Hepatocyte (in vitro differentiated cells): Measurements from ENCODE around the gene THEM5. TPM values are rescaled to one million over a fixed set of nuclear protein-coding genes. Genes with fewer than 3 reads are reported as not detected.
A peak's percentile ranks its signal among the peaks of the same experiment; 100 is the strongest.

Experiments
- DNase-seq: peaks from one replicate; pipeline ENCODE4 v3.0.0-alpha.2; 2016; ENCODE audit warnings: low spot score
- H2AFZ ChIP-seq: fragments of 200-600 bp; sonication (generic); 2 replicates; pipeline ENCODE4 v1.6.0; 2016; ENCODE audit warnings: antibody characterized with exemption, mild to moderate bottlenecking
- H3K27ac ChIP-seq: fragments of 200-600 bp; sonication (generic); 2 replicates; pipeline ENCODE4 v1.5.1; 2016; ENCODE audit warnings: mild to moderate bottlenecking
- H3K27me3 ChIP-seq: fragments of 200-600 bp; sonication (generic); 2 replicates; pipeline ENCODE4 v1.6.1; 2016
- H3K36me3 ChIP-seq: fragments of 200-600 bp; sonication (generic); replicated peaks from 2 replicates; pipeline ENCODE4 v1.5.1; 2016; ENCODE audit warnings: low read depth; ENCODE audit not compliant: insufficient read depth
- H3K4me1 ChIP-seq: fragments of 200-600 bp; sonication (generic); 2 replicates; pipeline ENCODE4 v1.5.1; 2016; ENCODE audit warnings: mild to moderate bottlenecking, moderate library complexity; ENCODE audit not compliant: insufficient read depth
- H3K4me2 ChIP-seq: fragments of 200-600 bp; sonication (generic); 2 replicates; pipeline ENCODE4 v1.6.0; 2016
- H3K4me3 ChIP-seq: fragments of 200-600 bp; sonication (generic); 2 replicates; pipeline ENCODE4 v1.5.1; 2016; ENCODE audit warnings: mild to moderate bottlenecking
- H3K79me2 ChIP-seq: fragments of 200-600 bp; sonication (generic); 2 replicates; pipeline ENCODE4 v1.6.0; 2017; ENCODE audit warnings: mild to moderate bottlenecking
- H3K9me2 ChIP-seq: fragments of 200-600 bp; sonication (generic); replicated peaks from 2 replicates; pipeline ENCODE4 v1.6.0; 2017; ENCODE audit warnings: mild to moderate bottlenecking; ENCODE audit not compliant: insufficient read depth
- H3K9me3 ChIP-seq: fragments of 200-600 bp; sonication (generic); 2 replicates; pipeline ENCODE4 v1.5.1; 2016; ENCODE audit warnings: low read depth, mild to moderate bottlenecking
- H4K20me1 ChIP-seq: fragments of 200-600 bp; sonication (generic); 2 replicates; pipeline ENCODE4 v1.6.0; 2016; ENCODE audit warnings: mild to moderate bottlenecking; ENCODE audit not compliant: insufficient read depth, poor library complexity, severe bottlenecking
- EZH2 ChIP-seq: fragments of 200-600 bp; sonication (generic); IDR thresholded peaks from 2 replicates; pipeline ENCODE4 v1.6.1; 2016; ENCODE audit warnings: antibody characterized with exemption, mild to moderate bottlenecking, borderline replicate concordance
- EZH2phosphoT487 ChIP-seq: fragments of 200-600 bp; sonication (generic); IDR thresholded peaks from one replicate; pipeline ENCODE4 v1.6.1; 2018; ENCODE audit warnings: antibody characterized with exemption, mild to moderate bottlenecking, low read depth, moderate library complexity; ENCODE audit not compliant: unreplicated experiment, severe bottlenecking
- WGBS: methylation state at CpG from one replicate; pipeline ENCODE4 v1.1.6; 2016; ENCODE audit warnings: low lambda C conversion rate; ENCODE audit errors: missing lambda C conversion rate; 5-methylcytosine and 5-hydroxymethylcytosine counted together
- polyA plus RNA-seq: library from polyadenylated mRNA; unstranded; fragments of >200 nt; fragmentation: Nextera tagmentation; extraction: Ambion mirVana; gene quantifications from 2 replicates; pipeline ENCODE4 v1.2.1, GENCODE V29; 2016
- total RNA-seq: library from RNA; depleted of rRNA; stranded (reverse); fragments of >200 nt; gene quantifications from 2 replicates; pipeline ENCODE4 v1.2.3, GENCODE V29; 2014
- TF ChIP-seq, protein P1 (sequence below): fragments of 200-600 bp; sonication (generic); IDR thresholded peaks from 2 replicates; pipeline ENCODE4 v1.5.1; 2016; ENCODE audit warnings: antibody characterized with exemption, mild to moderate bottlenecking; ENCODE audit not compliant: poor library complexity

THEM5 gene
- total and polyA plus RNA-seq, 2 experiments from 2014 or later = 0.21 TPM; not detected in 1

DNA sequence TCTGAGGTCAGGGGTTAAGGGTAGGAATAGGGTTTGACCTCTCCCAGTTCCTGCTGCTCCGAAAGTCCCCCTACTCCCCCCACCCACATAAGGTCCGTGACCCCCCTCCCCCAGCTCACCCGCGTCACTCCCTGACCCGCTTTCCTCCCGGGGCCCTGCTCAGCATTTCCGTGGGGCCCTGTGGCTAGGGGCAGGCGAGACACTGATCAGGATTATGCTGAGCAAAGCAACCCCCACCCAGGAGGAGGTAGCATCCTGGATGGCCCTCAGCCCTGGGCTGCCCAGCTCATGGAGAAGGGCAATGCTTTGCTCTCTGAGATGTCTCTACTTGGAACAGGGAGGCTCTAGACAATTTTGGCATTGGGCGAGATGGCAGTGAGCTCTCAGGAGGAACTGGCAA is 25.7 kb downstream of the THEM5 start:
- no peak for TF ChIP-seq EZH2
- no peak for TF ChIP-seq EZH2phosphoT487
- TF ChIP-seq, protein P1, sequence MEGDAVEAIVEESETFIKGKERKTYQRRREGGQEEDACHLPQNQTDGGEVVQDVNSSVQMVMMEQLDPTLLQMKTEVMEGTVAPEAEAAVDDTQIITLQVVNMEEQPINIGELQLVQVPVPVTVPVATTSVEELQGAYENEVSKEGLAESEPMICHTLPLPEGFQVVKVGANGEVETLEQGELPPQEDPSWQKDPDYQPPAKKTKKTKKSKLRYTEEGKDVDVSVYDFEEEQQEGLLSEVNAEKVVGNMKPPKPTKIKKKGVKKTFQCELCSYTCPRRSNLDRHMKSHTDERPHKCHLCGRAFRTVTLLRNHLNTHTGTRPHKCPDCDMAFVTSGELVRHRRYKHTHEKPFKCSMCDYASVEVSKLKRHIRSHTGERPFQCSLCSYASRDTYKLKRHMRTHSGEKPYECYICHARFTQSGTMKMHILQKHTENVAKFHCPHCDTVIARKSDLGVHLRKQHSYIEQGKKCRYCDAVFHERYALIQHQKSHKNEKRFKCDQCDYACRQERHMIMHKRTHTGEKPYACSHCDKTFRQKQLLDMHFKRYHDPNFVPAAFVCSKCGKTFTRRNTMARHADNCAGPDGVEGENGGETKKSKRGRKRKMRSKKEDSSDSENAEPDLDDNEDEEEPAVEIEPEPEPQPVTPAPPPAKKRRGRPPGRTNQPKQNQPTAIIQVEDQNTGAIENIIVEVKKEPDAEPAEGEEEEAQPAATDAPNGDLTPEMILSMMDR = no peak
- WGBS = 73% methylated on average over 8 of the region's 9 CpGs
- H3K27me3 ChIP-seq = no peaks in the 10 kb centered on the region
- H3K9me2 ChIP-seq = no peaks in the 10 kb centered on the region
- H2AFZ ChIP-seq = no peak overlapping the region
- H3K4me2 ChIP-seq = no peak overlapping the region
- no peaks in the 10 kb centered on the region for H4K20me1 ChIP-seq
- no peak overlapping the region for H3K27ac ChIP-seq
- H3K79me2 ChIP-seq = no peaks in the 10 kb centered on the region
- H3K36me3 ChIP-seq = no peaks in the 10 kb centered on the region
- H3K9me3 ChIP-seq = no peaks in the 10 kb centered on the region
- DNase-seq = no peak
- no peaks in the 10 kb centered on the region for H3K4me1 ChIP-seq
- H3K4me3 ChIP-seq = no peak overlapping the region

DNA sequence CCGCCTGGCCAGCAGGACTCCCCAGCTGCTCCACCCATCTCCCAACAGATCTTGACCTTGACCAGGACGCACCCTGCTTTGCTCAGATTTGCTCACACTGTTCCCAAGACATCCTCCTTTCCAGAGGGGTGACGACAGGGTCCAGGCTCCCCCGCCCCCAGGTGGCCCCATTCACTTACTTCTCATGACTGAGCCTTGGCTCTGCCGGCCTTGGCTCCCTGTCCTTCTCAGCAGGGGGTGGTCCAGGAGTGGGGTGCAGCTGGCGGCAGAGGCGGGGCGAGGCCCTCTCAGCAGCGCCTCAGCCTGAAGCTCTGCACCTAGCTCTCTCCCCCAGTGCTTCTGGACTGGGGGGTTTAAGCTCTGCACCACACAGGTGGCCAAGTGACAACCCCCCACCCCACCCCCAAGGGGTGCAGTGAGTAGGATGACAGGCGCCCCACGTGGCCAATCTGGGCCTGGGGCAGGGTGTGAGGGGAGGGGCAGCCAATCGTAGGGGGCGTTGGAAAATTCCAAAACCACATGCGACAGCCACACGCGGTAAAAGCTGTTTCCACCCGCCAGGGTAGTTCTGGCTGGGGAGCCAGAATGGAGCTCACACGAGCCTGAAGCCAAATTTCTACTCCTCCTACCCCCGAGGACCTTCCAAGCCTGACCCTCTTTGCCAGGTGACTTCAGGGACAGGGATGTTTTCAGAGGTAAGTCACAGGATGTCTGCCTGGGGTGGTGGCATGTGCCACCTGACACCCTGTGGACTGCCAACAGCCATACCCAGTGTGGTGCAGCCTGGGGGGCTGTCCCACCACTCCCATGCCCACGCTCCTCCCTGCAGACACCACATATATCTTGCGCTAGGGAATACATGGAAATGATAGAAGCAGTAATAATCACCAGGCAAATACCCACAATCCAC is 27.5 kb downstream of the THEM5 start:
- H2AFZ ChIP-seq = no peak overlapping the region
- no peaks in the 10 kb centered on the region for H4K20me1 ChIP-seq
- peak; percentile 38 for DNase-seq
- TF ChIP-seq EZH2phosphoT487 (no peak), EZH2 (no peak)
- TF ChIP-seq, protein P1 = no peak
- no peaks in the 10 kb centered on the region for H3K27me3 ChIP-seq
- H3K9me3 ChIP-seq = no peaks in the 10 kb centered on the region
- H3K9me2 ChIP-seq = no peaks in the 10 kb centered on the region
- no peak overlapping the region for H3K27ac ChIP-seq
- no peaks in the 10 kb centered on the region for H3K36me3 ChIP-seq
- WGBS = 61% methylated on average over 18 of the region's 21 CpGs
- H3K79me2 ChIP-seq = no peaks in the 10 kb centered on the region
- no peaks in the 10 kb centered on the region for H3K4me1 ChIP-seq
- H3K4me3 ChIP-seq = no peak overlapping the region
- H3K4me2 ChIP-seq = no peak overlapping the region

DNA sequence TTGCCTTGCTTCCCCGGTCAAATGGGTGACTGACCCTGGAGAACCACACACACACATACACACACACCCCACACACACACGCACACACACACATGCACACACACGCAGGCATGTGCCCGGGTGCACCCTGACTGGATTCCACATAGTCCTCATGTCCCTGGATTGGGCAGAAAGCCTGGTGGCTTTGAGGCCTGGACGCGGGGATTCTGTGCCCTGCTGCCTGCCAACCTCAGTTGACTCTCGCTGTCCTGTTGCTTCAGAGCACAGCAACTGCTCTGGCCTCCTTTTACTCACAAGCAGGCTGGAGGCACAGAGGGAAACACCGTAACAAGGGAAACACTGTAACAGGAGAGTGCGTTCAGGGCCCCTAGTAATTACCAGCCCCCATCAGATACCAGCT is 28.3 kb downstream of the THEM5 start:
- Histone ChIP-seq H4K20me1 (no peaks in the 10 kb centered on the region), H3K27me3 (no peaks in the 10 kb centered on the region), H2AFZ (no peak overlapping the region), H3K9me2 (no peaks in the 10 kb centered on the region), H3K4me2 (no peak overlapping the region), H3K27ac (no peak overlapping the region), H3K4me1 (no peaks in the 10 kb centered on the region), H3K36me3 (no peaks in the 10 kb centered on the region), H3K9me3 (no peaks in the 10 kb centered on the region), H3K4me3 (no peak overlapping the region), H3K79me2 (no peaks in the 10 kb centered on the region)
- no peak for DNase-seq
- WGBS = 78% methylated on average over 9 of the region's 9 CpGs
- TF ChIP-seq EZH2 (no peak), EZH2phosphoT487 (no peak)
- TF ChIP-seq, protein P1 = no peak
